Head of caudate nucleus (tissue), 42 donors: ENCODE measurements around the gene KAZN.

Experiments
- DNase-seq, 42 donors: peaks; one replicate each; pipeline versions ENCODE4 v3.0.0 to v3.0.0-alpha.2; 2020 to 2021; ENCODE audit warnings: mixed read lengths in 7 of 42
- intact Hi-C: fragments of 100-400 bp; cut with DNase I; formaldehyde crosslinking; loops from one replicate; pipeline ENCODE4 v1.15.0; 2022

KAZN gene

DNA sequence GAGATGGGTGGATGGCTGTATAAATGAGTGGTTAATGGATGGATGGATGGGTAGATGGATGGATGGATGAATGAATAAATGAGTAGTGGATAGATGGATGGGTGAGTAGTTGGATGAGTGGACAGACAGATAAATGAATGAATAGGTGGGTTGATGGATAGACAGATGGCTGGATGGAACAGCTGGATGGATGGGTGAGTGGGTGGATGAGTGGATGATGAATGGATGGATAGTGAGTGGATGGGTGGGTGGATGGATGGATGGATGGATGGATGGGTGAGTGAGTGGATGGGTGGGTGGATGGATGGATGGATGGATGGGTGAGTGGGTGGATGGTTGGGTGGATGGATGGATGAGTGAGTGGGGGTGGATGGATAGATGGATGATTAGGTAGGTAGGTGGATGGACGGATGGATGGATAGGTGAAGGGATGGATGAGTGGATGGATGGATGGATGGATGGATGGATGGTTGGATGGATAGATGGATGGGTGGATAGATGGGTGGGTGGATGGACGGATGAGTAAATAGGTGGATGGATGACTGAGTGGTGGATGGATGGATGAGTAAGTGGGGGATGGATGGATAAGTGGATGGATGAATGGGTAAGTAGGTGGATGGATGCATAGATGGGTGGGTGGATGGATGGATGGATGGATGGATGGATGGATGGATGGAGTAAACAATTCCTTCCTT, 246.6 kb downstream of the KAZN start:
- intact Hi-C loops = no loop called here
- DNase-seq = no peak

DNA sequence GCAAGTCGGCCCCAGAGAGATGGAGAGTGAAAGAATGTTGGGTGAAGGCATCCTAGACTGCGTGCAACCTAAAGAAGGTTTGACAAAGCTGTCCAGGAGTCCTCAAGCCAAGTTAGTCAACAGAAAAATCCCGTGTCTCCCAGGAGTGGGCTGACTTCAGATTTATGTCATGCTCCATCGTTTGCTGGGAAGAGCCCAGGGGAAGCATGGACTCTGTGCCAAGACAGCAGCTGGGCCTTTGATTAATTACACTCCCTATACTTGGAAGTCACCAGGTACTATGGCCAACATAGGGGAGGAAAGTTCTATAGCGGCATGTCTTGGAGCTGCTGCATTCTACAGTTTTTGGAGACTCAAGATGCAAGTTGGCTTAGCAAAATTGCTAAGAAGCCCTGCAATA, 247.4 kb downstream of the KAZN start:
- intact Hi-C loops = no loop called here
- DNase-seq = no peak

DNA sequence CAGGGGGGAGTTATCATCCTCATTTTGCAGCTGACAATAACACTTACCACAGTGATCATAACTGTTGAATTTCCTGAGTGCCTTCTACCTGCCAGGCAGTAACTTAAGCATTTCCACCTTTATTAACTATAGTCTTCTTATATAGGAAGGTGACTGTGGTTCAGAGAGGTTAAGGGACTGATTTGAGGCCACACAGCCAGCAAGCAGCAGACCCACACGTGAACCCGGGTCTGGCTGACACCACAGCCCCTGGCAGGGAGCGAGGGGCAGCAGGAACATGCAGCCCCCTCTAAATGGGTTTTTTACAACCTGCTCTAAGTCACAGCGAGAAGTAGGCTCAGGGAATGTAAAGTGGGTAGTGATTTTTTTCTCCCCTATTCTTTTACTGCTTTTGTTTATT, 248.2 kb downstream of the KAZN start:
- DNase-seq = no peak
- intact Hi-C loops = no loop called here

DNA sequence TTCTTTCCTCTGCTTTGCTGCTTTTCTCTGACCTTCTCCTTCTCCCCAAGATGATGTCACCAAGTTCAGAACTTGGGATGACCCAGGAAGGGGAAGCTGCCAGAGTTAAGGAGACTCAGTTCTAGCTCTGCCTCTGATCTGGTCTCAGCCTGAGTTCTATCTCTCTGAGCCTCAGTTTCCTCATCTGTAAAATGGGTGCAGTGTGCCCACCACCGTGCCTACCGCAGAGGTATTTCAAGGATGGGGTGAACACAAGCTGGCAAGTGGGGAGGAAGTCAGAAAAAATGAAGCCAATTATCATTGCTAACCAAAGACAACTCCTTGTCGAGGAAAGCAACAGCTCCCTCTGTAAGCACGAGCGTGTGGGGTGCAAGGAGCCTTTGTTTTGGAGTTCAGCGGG, 249.7 kb downstream of the KAZN start:
- intact Hi-C loops = no loop called here
- DNase-seq = no peak

DNA sequence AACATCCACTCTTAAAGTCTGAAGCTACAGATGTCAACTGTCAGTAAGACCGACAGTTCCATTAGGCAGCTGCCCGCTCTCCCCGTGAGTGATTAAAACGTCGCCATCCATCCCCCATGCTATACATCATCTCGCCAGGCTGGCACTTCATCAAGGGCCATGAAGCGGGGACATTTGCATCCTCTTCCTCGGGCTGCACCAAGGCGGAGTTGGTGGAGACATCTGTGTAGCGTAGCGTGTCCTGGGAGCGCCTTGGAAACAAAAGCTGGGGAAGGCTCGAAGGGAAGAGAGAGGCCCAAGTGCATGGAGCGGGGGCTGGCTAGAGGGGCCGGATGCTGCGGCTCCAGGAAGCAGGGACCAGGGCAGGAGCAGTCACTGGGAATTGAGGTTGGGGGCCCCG, 250.1 kb downstream of the KAZN start:
- intact Hi-C loops = no loop called here
- no peak for DNase-seq

DNA sequence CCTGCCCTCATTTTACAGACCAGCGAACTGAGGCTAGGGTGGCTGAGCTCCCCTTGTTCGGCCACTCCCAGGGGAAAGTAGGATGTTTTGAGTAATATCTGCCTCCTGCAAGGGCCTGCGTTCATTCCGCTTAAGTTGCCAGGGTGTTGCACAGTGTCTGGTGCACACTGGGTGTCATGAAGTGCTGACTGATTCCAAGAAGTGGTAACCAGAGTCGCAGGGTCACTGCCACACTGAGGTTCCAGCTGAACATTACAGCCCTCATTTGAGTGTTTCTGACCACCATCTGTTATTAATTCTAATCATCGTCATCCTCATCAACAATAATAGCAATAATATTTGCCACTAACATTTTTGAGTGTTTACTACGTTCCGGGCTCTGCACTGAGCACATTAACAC, 250.6 kb downstream of the KAZN start:
- DNase-seq = no peak
- intact Hi-C loops = no loop called here

DNA sequence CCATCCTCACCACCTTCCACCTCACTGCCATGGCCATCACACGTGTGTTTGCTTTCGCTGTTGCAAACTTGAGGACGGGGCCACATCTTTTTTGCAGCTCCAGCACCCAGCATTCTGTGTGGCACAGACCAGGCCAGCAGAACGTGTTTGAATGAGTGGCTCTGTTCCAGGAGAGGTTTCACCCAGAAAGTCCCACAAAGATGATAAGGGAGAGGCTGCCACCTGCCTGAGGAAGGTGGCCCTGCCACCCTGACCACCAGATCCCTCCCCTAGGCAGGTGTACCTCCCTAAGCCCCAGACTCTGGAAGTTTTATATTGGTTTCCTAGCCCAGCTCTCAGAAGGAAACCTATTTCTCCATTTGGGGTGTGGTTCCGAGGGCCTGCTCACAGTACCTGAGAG, 252.1 kb downstream of the KAZN start:
- DNase-seq = no peak
- intact Hi-C loops = no loop called here

DNA sequence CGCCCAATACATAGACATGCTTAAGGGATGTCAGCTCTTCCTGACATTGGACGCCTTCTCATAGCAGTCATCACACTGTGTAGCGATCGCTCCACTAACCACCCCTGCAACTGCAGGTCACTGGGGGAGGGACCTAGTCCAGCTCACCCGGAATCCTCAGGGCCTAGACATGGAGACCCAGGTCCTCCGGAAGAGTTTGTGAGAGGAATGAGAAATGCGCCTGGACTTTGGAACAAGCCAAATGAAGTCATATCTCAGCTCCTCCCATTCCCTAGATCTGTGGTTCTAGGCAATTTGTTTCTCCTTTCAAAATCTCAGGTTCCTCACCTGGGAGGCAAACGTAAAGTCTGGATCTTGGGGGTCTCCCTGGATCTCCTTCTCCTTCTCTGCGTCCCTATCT, 253.3 kb downstream of the KAZN start:
- intact Hi-C loops = no loop called here
- DNase-seq = no peak

DNA sequence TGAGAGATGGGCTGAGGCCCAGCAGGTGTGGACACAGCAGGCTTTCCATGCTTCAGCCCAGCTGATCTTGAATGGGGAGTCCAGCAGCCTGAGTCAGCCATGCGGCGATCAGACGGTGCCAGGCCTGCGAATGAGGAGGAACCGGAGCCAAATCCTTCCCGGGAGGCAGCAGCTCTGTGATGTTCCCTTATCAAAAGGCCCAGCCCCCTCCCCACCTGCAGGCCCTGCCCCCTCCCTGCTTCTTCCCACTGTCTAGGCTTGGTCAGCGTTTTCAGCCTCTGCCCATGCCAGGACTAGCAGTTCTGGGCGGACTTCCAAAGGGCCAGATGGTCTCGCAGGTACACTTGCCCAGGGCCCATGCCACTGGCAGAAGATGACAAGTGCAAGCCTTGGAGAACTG, 253.8 kb downstream of the KAZN start:
- no peak for DNase-seq

DNA sequence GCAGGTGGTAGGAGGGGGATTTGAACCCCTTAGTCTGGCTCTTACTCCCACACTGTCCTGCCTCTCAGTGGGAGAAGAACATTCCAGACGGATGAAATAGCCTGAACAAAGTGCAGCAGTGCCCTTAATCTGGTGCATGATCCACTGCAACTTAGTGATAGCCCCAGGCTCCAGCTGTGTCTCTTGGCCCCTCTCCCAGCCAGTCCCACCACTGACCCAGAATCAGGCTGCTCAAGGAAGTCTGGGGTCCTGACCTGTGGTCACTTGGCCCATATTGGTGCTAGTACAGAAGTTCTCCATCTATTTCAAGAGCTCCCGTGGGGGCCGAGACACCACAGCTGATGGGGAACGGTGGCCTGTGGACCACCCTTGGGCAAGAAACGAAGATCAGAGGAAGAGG, 255.0 kb downstream of the KAZN start:
- DNase-seq = no peak
- intact Hi-C loops = no loop called here

More for the DNA sequence above, 253.8 kb downstream of the KAZN start:
- intact Hi-C loops = no loop called here

DNA sequence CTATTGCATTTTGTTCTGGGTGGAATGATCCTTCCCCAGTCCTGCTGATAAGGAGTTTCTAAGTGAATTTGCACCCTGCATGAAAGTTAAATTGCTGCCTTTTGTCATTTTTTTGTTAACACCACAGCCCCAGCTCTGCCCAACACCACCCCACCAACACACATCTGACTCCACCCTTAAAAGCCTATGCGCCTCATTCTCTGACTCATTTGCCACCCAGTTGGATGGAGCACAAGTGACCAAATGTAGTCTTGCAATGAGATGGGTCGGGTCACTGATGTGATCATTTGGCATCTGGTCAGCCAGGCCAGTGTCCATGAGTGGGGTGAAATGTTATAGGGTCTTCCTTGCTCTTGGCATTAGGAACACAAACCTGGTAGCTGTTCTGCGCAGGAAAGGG, 256.8 kb downstream of the KAZN start:
- DNase-seq = no peak
- intact Hi-C loops = no loop called here

DNA sequence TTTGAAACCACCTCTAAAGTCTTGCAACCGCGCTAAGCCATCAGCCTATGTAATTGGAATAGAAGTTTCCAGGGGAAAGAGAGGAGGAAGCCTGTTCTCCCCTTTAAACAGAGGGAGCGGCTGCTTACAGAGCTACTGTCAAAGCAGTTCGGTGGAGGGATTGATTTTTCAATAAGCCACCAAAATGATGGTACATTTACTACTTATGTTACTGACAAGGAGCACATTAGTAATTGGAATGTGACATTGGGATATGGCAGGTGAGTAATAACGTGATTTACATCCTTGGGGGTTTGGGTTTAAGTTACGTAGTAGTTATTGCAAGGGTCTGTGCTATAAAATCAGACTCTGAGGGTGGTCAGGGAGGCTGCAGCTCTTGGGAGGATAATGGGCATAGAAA, 257.3 kb downstream of the KAZN start:
- peak in 1 of 42 donors; percentile 19 for DNase-seq
- intact Hi-C loops = no loop called here

DNA sequence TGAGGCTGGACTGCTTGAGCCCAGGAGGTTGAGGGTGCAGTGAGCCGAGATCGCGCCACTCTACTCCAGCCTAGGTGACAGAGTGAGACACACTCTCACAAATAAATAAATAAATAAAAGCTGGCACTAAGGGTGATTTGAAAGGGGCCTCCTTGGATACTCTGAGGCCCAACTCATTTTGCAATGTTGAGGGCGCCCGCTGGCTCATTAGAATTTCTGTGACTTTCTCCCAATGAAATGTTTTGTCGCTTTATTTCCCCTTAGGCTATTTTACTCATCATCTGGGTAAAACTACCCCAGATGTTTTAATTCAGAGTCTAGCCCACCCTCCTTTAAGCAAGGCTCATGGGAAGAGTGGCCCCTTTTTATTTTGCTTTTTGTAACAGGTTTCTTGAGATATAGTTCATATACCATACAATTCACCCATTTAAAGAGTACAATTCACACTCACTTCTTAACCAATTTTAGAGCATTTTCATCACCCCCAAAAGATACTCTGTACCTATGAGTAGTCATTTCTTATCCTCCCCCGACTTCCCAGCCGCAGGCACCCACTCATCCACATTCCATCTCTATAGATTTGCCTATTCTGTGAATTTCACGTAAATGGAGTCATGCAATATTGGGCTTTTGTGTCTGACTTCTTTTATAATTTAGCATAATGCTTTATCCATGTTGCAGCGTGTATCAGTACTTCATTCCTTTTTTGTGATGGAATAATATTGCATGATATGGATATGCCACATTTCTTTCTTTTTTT, 259.1 kb downstream of the KAZN start:
- peak in 23 of 42 donors; percentile 8 to 70 (median 42) for DNase-seq
- intact Hi-C loops = no loop called here

DNA sequence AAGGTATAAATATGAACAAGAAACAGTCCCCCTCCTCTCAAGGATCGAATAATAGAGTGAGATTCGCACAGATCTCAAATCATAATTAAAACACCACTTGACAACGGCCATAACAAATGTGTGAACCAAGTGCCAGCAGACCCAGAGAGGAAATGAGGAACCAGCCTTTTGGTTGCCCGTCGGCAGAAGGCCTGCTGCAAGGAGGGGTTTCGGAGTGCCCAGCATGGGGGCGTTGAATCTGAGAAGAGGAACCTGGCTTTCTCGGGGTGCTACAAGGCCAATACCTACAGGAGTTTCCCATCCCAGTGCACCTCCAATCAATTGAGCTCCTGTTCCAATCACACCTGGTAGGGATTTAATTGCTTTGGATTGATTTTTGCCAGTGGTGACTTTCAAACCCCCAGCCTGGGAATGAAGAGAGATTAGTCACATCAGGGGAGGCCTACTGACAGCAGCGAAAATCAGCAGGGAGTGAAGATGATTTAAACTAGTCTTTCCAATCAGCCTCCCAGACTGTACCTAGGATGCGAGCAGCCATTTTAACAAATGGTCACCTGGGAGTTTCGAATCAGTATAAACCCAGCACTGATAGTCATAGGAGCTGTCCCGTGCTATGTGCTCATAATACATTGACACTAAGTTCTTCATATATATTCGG, 263.8 kb downstream of the KAZN start:
- intact Hi-C loops = no loop called here
- no peak for DNase-seq

DNA sequence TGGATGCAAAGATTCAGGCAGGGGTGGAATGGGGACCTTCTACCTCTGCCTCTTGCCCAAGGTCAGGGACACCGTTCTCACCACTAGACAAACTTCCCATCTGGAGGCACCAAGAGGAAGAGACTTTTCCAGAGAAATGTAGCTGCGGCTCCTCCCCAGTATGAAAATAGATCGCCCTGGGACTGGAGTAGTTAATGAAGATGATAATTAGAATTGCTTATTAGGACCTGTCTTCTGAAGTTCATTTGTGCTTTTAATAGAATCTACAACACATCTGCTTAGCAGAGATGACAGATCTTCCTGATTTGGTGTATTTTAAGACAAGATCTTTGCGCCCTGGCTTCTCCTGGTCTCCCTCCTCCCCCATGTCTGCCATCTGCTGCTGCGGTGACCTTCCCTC, 266.6 kb downstream of the KAZN start:
- no peak for DNase-seq
- intact Hi-C loops = no loop called here

DNA sequence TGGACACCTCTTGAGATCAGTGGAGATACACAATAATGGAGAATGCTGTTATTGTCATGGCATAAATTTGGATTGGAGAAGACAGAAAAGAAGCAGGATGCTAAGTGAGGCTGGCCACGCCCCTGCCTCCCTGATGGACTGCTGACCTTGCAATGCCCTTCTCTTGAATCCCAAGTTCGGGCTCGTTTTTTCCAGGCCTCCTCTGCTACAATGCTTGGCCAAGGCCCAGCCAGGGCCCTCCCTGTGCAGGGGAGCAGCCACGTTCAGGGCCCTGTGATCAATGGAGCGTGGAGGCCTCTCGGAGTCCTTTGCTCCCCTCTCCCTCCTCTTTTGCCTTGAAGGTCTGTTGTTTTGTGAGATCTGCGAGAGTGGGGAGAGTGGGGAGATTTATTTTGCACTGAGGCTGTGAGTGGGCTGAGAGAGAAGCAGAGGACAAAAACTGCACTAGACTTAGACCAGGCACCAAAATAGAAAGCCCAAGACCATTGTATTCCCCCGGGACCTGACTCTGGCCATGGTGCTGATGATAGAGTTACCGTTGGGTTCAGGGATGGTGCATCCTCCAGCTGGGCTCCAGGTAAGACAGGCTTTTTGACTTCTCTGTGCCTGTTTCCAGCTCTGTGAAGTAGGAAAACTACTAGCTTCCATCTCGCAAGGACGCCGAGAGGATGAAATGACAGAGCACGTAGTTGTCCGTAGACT, 268.6 kb downstream of the KAZN start:
- DNase-seq = no peak

DNA sequence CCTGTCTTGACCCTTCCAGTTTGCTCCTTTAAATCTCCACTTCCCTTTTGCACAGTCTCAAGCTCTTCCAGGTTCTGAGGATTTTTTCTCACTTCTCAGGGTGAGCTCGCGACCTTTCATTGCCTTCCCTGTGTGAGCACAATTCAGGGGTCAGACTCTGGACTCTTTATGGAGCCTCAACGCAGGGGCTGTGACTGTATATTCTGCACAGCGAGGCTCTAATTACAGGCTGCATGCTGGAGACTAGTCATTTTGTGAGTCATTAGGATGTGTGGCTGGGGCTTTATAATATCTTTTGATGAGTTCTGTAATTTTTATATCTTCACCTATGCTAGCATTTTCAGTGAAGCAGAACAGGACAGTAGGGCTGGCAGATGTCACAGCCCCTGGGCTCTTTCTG, 270.7 kb downstream of the KAZN start:
- DNase-seq = no peak
- intact Hi-C loops = no loop called here

More for the DNA sequence above, 268.6 kb downstream of the KAZN start:
- intact Hi-C loops = no loop called here

DNA sequence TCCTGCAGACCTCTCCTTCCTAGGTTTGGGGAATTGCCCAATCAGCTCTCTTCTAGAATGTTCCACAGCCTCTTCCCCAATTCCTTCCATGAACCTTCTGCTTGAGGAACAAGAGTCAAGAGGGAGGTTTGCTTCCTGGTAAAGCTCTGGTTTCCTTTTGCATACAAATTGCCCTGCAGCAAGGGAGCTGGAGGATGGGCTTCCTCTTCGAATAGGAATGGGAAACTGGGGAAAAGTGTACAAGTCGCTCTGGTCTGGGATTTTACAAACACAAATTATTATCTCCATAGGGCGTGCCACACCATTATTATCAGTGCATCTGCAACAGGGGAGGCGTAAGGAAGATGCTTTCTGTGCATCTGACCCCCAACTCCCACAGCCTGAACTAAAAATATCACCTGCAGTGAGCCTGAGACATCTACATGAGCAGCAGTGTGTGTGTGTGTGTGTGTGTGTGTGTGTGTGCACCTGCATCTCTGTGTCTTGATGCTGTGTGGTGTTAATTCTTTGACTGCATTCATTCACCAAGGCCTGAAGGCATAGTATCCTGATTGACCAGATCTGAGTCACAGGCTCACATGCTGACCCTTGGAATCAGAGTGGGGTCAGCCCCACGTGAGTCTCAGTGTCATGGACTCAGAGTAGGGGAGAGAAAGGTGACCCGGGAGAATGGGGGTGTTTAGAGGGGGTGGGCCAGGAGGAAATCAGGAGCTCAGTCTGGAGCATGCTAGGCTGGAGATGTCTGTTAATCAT, 272.9 kb downstream of the KAZN start:
- intact Hi-C loops = no loop called here
- peak in 1 of 42 donors; percentile 55 for DNase-seq

DNA sequence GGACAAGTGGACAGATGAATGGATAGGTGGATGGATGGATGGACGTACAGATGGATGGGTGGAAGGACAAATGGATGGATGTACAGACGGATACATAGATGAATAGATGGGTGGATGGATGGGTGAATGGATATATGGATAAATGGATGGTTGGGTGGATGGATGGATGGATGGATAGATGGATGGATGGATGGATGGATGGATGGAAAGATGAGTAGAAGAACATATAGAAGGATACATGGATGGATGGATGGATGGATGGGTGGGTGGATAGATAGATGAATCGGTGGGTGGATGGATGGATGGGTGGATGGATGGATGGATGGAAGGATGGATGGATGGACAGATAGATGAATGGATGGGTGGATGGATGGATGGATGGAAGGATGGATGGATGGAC, 274.3 kb downstream of the KAZN start:
- DNase-seq = no peak
- intact Hi-C loops = no loop called here
